Tibial artery (tissue), 4 donors: ENCODE data around the gene KLHL36.
"Not testable (repeated sequence)": the region's sequence is repeated elsewhere in the genome, so short reads cannot be mapped to it uniquely, and the experiment has no call there.

Experiments used
- DNase-seq, 2 donors: peaks; one replicate each; pipeline ENCODE4 v3.0.0-alpha.2; 2019
- H3K27ac ChIP-seq, 2 donors: fragments of 200-600 bp; sonication (generic) in 1 of 2; 1 replicate in 1 of 2; 2 replicates in 1 of 2; pipeline ENCODE4 v1.5.1; 2018 to 2019; ENCODE audit warnings: mild to moderate bottlenecking in 1 of 2
- H3K27me3 ChIP-seq, 2 donors: fragments of 200-600 bp; sonication (generic) in 1 of 2; one replicate each; pipeline versions ENCODE4 v1.5.1 to v1.6.0; 2016 to 2019
- H3K36me3 ChIP-seq, 3 donors: fragments of 200-600 bp; sonication (generic) in 2 of 3; one replicate each; pipeline ENCODE4 v1.5.1; 2016 to 2019; ENCODE audit warnings: mild to moderate bottlenecking in 2 of 3
- H3K4me1 ChIP-seq, 4 donors: fragments of 200-600 bp; sonication (generic) in 2 of 4; 1 replicate in 3 of 4; 2 replicates in 1 of 4; pipeline ENCODE4 v1.5.1; 2016 to 2019
- H3K4me3 ChIP-seq, 2 donors: fragments of 200-600 bp; sonication (generic) in 1 of 2; 1 replicate in 1 of 2; 2 replicates in 1 of 2; pipeline ENCODE4 v1.5.1; 2018 to 2019; ENCODE audit warnings: mild to moderate bottlenecking in 2 of 2
- H3K9me3 ChIP-seq, 3 donors: fragments of 200-600 bp; sonication (generic) in 1 of 3; one replicate each; pipeline ENCODE4 v1.5.1; 2016 to 2019
- intact Hi-C: fragments of 100-400 bp; cut with DNase I; formaldehyde crosslinking; loops from one replicate; pipeline ENCODE4 v1.15.0; 2023; ENCODE audit warnings: low total_unique reads
- TF ChIP-seq, protein P1 (sequence below), 2 experiments: fragments of 200-600 bp in 1 of 2; fragments of 450-650 bp in 1 of 2; IDR thresholded peaks; one replicate each; pipeline ENCODE4 v1.5.1; 2017 to 2019; ENCODE audit warnings: antibody characterized with exemption in 2 of 2, mild to moderate bottlenecking in 1 of 2, moderate library complexity in 1 of 2

Gene KLHL36

DNA sequence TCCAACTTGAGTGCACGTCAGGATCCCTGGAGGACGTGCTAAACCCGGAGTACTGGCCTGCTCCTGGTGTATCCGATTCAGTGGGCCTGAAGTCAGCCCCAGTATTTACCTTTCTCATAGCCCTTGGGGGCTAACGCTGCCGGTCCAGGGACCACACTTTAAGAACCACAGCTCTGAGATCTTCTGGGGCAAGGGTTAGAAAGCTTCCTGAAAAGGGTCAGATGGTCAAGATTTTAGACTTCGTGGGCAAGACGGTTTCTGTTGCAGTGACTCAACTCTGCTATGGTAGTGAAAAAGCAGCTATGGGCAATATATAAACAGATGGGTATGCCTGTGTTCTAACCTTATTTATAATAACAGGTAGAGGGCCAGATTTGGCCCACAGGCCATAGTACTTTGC, 36.9 kb downstream of the KLHL36 start:
- Histone ChIP-seq H3K9me3 (no peaks in the 10 kb centered on the region), H3K27me3 (peaks cover 0 to 3% of the 10 kb centered on the region in 2 donors), H3K36me3 (no peaks in the 10 kb centered on the region), H3K4me3 (no peak overlapping the region), H3K4me1 (no peaks in the 10 kb centered on the region), H3K27ac (no peak overlapping the region)
- DNase-seq: peak in 1 of 2 donors; percentile 16
- intact Hi-C loops: no loop called here
- TF ChIP-seq, protein P1, sequence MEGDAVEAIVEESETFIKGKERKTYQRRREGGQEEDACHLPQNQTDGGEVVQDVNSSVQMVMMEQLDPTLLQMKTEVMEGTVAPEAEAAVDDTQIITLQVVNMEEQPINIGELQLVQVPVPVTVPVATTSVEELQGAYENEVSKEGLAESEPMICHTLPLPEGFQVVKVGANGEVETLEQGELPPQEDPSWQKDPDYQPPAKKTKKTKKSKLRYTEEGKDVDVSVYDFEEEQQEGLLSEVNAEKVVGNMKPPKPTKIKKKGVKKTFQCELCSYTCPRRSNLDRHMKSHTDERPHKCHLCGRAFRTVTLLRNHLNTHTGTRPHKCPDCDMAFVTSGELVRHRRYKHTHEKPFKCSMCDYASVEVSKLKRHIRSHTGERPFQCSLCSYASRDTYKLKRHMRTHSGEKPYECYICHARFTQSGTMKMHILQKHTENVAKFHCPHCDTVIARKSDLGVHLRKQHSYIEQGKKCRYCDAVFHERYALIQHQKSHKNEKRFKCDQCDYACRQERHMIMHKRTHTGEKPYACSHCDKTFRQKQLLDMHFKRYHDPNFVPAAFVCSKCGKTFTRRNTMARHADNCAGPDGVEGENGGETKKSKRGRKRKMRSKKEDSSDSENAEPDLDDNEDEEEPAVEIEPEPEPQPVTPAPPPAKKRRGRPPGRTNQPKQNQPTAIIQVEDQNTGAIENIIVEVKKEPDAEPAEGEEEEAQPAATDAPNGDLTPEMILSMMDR (IDR thresholded peaks at IDR 0.05): no peak

DNA sequence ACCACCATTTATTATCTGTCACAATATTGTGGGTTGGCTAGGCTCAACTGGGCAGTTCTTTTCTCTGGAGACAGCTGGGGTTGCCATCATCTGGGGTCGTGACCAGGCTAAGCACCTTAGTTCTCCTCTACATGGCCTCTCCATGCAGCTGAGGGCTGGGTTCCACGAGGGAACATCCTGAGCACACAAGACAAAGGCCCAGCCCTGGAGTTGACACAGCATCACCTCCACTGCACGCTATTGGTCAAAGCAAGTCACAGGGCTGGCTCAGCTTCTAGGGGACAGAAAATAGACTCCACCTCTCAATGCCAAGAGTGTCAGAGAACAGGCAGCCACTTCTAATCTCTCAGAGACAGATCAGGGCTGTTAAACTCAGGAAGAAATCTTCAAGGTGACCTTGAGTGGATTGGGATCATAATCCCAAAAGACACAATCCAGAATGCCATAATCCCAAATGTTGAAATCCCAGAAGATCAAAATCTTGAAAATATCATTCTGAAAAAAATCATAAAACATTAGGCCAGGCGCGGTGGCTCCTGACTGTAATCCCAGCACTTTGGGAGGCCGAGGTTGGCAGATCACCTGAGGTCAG, 38.5 kb downstream of the KLHL36 start:
- DNase-seq: peak in 1 of 2 donors; percentile 23
- intact Hi-C loops: no loop called here
- Histone ChIP-seq H3K27me3 (peaks cover 0 to 3% of the 10 kb centered on the region in 2 donors), H3K4me1 (no peaks in the 10 kb centered on the region), H3K4me3 (no peak overlapping the region), H3K36me3 (no peaks in the 10 kb centered on the region), H3K27ac (no peak overlapping the region), H3K9me3 (no peaks in the 10 kb centered on the region)
- TF ChIP-seq, protein P1 (IDR thresholded peaks at IDR 0.05): no peak

DNA sequence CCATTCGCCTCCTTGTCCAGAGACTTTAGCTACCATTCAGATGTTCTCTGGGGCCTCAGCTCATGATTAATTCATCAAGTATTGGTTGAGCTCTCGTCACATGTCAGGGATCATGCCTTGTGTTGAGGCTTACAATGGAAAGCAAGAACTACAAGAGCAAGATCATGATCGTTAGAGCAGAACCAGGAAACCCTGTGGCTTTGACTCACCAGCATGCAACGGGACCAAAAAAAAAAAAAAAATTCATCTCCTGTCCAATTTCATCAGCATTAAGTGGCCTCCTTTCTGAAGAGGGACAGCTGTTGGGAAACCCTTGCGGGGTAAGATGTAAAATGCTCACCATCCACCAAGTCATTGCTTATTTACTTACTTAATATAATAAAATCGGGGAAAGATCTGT, 39.4 kb downstream of the KLHL36 start:
- intact Hi-C loops: no loop called here
- Histone ChIP-seq H3K27ac (no peak overlapping the region), H3K36me3 (no peaks in the 10 kb centered on the region), H3K9me3 (no peaks in the 10 kb centered on the region), H3K4me1 (no peaks in the 10 kb centered on the region), H3K4me3 (no peak overlapping the region), H3K27me3 (peaks cover 0 to 3% of the 10 kb centered on the region in 2 donors)
- TF ChIP-seq, protein P1 (IDR thresholded peaks at IDR 0.05): no peak
- DNase-seq: no peak

DNA sequence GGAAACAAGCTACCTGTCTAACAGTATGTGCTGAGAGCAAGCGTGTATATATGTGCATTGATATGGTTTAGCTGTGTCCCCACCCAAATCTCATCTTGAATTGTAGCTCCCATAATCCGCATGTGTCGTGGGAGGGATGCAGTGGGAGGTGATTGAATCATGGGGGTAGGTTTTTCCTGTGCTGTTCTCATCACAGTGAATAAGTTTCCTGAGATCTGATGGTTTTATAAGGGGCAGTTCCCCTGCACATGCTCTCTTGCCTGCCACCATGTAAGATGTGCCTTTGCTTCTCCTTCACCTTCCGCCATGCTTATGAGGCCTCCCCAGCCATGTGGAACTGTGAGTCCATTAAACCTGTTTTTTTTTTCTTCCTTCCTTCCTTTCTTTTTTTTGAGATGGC, 39.9 kb downstream of the KLHL36 start:
- H3K36me3 ChIP-seq, intact Hi-C loops, H3K9me3 ChIP-seq, H3K27me3 ChIP-seq, H3K27ac ChIP-seq, H3K4me1 ChIP-seq, H3K4me3 ChIP-seq: not testable (repeated sequence)
- peak in 1 of 2 donors; percentile 1 for DNase-seq

DNA sequence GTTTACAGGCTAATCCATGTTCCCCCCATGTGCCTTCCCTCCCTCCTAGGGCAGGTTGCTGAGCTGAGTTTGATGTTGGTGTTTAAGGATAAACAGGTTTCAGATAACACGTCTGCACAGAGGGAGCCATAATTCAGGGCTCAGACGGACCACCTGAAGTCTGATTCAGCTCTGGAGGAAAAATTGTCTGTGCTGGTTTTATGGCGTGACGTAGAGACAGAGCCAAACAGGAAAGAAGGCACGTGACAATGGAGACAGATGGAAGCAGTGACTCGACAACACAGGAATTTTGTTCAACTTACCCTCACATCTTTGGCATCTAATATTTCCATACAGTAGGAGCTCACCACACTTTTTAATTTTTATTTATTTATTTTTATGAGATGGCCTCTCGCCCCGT, 40.8 kb downstream of the KLHL36 start:
- no peaks in the 10 kb centered on the region for H3K36me3 ChIP-seq
- intact Hi-C loops: no loop called here
- TF ChIP-seq, protein P1 (IDR thresholded peaks at IDR 0.05): no peak

DNA sequence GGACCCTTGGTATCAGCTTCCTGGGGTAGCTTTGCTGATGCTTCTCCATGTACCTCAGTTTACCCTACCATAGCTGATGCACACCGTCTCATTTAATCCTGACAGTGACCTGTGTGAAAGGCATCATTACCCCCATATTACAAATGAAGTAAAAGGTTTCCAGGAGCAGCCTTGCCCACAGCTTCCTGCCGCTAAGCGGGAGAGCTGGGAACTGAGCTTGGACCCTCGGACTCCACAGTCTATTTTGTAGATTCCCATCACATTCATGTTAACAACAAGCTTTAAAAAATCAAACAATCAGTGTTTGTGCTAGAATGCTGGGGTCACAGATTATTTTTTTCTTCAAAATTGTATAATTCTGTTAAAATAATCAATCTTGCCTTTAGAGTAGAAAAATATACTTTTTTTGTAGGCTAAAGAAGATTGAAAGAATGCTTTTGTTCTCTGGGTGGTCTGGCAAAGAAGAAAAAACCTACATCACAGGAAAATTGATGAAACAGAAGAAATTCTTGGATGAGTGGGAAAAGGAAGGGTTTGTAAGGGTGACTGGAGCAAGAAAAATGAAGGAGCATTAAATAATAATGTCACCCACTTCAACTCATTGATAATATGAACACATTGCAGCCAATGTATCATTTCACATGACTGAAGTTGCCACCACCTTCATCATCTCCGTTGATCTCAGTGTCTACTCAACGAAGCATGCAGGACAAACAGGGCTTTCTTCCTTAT, 41.9 kb downstream of the KLHL36 start:
- H3K27ac ChIP-seq: no peak overlapping the region
- no peak overlapping the region for H3K4me3 ChIP-seq
- TF ChIP-seq, protein P1 (IDR thresholded peaks at IDR 0.05): no peak
- DNase-seq: no peak
- no peaks in the 10 kb centered on the region for H3K9me3 ChIP-seq
- no peaks in the 10 kb centered on the region for H3K27me3 ChIP-seq
- intact Hi-C loops: loop anchor here (10.0 kb wide), 1 partner anchor 1815 kb away; no protein-coding TSS in a partner anchor
- no peaks in the 10 kb centered on the region for H3K4me1 ChIP-seq
- H3K36me3 ChIP-seq: no peaks in the 10 kb centered on the region

More for the DNA sequence above, 40.8 kb downstream of the KLHL36 start:
- Histone ChIP-seq H3K27me3 (peaks cover 0 to 1% of the 10 kb centered on the region in 2 donors), H3K4me3 (no peak overlapping the region), H3K27ac (no peak overlapping the region), H3K4me1 (no peaks in the 10 kb centered on the region), H3K9me3 (no peaks in the 10 kb centered on the region)
- no peak for DNase-seq
